GM21786 (cell line): ENCODE results near the gene ARHGEF10L.

Experiments
- ATAC-seq: cut with Tn5 transposase; IDR thresholded peaks from one replicate; pipeline ENCODE4 v1.9.1; 2021; ENCODE audit not compliant: unreplicated experiment

ARHGEF10L gene

GRCh38 chr1:17520473-17521319 lies 18.8 kb upstream of the ARHGEF10L start:
- no peak for ATAC-seq

- ATAC-seq: no peak
These were observed 17.4 kb upstream of the ARHGEF10L start for GRCh38 chr1:17521946-17522612.

- ATAC-seq: no peak
These were observed 16.0 kb upstream of the ARHGEF10L start for GRCh38 chr1:17523321-17524041.

- ATAC-seq: no peak
These were observed 14.9 kb upstream of the ARHGEF10L start for GRCh38 chr1:17524645-17525044.

- no peak for ATAC-seq
These were observed 13.4 kb upstream of the ARHGEF10L start for GRCh38 chr1:17525996-17526686.

- no peak for ATAC-seq
These were observed 12.2 kb upstream of the ARHGEF10L start for GRCh38 chr1:17527036-17527914.

- ATAC-seq: no peak
These were observed 10.1 kb upstream of the ARHGEF10L start for GRCh38 chr1:17529381-17529780.

GRCh38 chr1:17531343-17531681 lies 8.2 kb upstream of the ARHGEF10L start:
- ATAC-seq: no peak

- ATAC-seq: no peak
These were observed 7.6 kb upstream of the ARHGEF10L start for GRCh38 chr1:17531682-17532487.

GRCh38 chr1:17533201-17533600 lies 6.3 kb upstream of the ARHGEF10L start:
- no peak for ATAC-seq

- no peak for ATAC-seq
These were observed 4.1 kb upstream of the ARHGEF10L start for GRCh38 chr1:17535300-17535936.

- no peak for ATAC-seq
These were observed 1.5 kb upstream of the ARHGEF10L start for GRCh38 chr1:17538010-17538409.

GRCh38 chr1:17538428-17539117 lies 925 bp upstream of the ARHGEF10L start:
- no peak for ATAC-seq

GRCh38 chr1:17539118-17539476 lies 401 bp upstream of the ARHGEF10L start:
- ATAC-seq: no peak

GRCh38 chr1:17540255-17541001 lies 930 bp downstream of the ARHGEF10L start:
- ATAC-seq: no peak

- ATAC-seq: no peak
These were observed 3.1 kb downstream of the ARHGEF10L start for GRCh38 chr1:17542645-17543044.

GRCh38 chr1:17544776-17545350 lies 5.4 kb downstream of the ARHGEF10L start:
- ATAC-seq: no peak
